ENCODE results near the gene SNAI1.
"Not testable (repeated sequence)": the region's sequence is repeated elsewhere in the genome, so short reads cannot be mapped to it uniquely, and the experiment has no call there.

The SNAI1 gene
- total RNA-seq, result 0 to 9.9 (median 0.30) reads per million in 18 experiments

DNA sequence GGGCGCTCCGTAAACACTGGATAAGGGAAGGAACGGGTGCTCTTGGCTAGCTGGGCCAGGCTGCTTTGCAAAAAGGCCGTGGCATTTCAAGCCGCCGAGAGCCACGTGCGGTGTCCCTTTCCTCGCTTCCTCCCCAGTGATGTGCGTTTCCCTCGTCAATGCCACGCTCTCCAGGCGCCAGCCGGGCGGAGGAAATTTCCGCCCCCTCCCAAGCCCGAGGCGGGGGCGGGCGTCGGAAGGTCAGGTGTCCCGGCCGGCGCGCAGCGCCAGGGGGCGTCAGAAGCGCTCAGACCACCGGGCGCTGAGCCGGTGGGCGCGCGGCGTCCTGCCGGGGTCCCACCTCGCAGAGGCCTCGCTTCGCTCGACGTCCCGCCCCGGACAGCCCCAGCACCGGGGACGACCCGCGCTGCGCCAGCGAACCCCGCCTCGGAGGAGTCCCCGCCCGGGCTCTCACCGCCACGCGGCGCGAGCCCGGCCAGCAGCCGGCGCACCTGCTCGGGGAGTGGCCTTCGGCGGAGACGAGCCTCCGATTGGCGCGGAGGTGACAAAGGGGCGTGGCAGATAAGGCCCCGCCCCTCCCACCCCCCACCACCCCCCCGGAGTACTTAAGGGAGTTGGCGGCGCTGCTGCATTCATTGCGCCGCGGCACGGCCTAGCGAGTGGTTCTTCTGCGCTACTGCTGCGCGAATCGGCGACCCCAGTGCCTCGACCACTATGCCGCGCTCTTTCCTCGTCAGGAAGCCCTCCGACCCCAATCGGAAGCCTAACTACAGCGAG, at the start of gene SNAI1:
SNAI1 (plus strand) TSS at position 635 of the 777 bp plus-strand sequence; CDS start at position 715, 80 bp downstream.
- peak; percentile 42 to 80 for DNase-seq

DNA sequence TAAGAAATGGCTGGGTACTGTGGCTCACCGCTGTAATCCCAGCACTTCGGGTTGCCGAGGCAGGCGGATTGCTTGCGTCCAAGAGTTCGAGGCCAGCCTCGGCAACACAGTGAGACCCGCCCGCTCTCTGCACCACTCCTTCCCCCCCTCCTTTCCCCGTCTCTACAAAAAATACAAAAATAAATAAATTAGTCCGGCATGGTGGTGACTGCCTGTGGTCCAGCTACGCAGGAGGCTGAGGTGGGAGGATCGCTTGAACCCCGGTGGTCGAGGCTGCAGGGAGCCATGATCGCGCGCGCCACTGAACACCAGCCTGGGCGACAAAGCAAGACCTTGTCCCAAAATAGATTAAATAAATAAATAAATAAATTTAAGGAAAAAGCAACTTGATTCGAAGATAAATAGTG, 47.0 kb upstream of the SNAI1 start:
- DNase-seq, result no peak

GRCh38 chr20:49936153-49937026, 46.4 kb upstream of the SNAI1 start, which contains the start of gene RNF114:
TSS of gene RNF114 (plus strand) at chr20:49936397. CDS start at chr20:49936413, 16 bp downstream.
- peak; percentile 92 to 95 for DNase-seq

- peak; percentile 38 to 40 for DNase-seq
Measured at GRCh38 chr20:49937027-49937929, 45.5 kb upstream of the SNAI1 start.

DNA sequence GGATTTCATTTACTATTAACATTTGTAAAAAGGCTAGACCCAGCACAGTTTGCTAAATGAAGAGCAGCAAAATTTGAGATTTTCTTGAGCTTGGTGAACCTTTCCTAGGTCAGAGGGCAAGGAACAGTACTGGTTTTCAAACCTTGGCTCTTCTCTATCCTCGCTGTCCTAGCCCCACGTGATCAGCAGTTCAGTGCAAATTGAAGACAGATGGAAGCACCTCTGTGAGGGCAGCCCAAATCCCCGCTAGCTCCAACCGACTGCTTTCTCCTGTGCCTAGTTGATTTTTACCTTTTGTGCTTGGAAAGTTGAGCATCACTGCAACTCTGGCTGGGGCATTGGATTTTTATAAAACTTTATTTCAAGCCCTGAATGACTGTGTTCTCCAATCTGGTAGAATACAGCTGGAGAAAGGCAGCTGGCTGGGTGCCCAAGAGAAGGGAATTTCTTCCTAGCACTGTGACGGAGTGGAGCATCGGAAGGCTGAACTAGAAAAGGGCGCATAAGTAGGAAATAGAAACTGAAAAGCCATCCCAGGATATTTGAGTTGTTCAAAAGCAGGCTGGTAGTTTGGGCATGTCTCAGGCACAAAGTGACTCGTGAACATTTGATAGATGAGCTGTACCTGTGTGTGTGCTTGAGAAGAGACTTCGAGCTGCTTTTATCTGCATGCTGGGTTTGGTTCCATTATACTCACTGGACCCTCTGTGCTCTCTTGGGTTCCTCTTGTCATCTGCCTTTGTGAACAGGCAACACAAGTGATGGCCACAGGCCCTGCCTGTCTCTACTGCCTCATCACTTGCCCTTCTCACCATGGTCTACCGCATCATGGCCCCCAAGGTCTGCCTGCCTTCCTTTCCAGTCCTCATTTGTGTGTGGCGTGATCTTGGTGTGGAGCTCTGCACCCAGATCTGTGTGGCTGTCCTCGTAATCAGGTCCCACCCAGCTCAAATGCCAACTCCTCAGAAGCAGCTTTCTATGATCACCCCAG, 44.3 kb upstream of the SNAI1 start:
- DNase-seq, result no peak

- DNase-seq, result no peak
Measured at GRCh38 chr20:49941456-49941855, 41.3 kb upstream of the SNAI1 start.

- DNase-seq, result no peak
Measured at GRCh38 chr20:49942303-49942702, 40.5 kb upstream of the SNAI1 start.

DNA sequence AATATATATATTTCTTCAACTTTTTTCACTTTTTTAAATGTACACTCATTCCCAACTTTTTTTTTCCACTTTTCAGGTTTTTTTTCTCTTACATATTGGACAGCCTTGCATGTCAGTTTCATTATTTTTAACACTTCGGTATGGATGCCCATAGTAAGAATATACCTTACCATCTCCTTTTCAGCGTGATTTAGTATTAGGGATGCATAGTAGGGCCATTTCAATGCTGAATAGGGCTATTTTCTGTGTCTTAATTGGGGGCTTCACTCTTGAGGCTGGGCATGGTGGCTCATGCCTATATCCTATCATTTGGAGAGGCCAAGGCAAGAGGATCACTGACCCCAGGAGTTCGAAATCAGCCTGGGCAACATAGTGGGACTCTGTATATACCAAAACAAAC, 39.8 kb upstream of the SNAI1 start:
- no peak for DNase-seq

DNA sequence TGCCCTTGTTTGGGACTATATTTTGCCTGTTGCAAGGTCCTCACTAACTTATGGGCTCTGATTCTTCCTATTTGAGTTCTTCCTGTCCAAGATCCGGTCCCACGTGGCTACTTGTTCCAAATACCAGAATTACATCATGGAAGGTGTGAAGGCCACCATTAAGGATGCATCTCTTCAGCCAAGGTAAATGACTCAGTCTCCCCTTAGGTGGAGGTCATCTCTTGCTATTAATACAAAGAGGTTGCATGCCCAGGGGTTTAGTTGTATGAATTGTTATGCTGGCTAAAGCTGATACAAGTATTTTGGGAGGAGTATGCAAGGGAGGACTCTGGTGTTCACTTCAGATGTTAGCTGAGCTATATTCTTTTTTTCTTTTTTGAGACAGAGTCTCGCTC, 37.5 kb upstream of the SNAI1 start:
- DNase-seq, result no peak

DNA sequence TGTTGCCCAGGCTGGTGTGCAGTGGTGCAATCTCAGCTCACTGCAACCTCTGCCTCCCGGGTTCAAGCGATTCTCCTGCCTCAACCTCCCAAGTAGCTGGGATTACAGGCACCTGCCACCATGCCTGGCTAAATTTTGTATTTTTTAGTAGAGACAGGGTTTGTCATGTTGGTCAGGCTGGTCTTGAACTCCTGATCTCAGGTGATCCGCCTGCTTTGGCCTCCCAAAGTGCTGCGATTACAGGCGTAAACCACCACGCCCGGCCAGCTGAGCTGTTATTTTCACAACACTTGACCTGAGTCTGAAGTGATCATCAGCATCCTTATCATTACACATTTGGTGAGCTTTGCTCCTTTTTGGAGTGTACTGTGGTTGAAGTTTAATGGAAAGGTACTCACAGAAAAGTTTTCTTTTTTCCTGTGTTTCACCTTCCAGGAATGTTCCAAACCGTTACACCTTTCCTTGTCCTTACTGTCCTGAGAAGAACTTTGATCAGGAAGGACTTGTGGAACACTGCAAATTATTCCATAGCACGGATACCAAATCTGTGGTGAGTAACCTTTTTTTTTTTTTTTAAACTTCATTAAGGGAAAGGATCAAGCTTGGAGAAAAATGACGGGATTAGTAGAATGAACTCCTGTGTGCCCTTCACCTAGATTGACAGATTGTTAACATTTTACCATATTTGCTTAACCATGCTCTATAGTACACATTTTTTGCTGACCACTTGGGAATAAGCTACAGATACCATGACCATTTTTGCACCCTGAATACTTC, 36.9 kb upstream of the SNAI1 start:
- DNase-seq, result no peak

- no peak for DNase-seq
Measured at GRCh38 chr20:49948178-49948577, 34.6 kb upstream of the SNAI1 start.

- peak in 1 of 2 donors; percentile 11 for DNase-seq
Measured at GRCh38 chr20:49948809-49949507, 33.8 kb upstream of the SNAI1 start.

DNA sequence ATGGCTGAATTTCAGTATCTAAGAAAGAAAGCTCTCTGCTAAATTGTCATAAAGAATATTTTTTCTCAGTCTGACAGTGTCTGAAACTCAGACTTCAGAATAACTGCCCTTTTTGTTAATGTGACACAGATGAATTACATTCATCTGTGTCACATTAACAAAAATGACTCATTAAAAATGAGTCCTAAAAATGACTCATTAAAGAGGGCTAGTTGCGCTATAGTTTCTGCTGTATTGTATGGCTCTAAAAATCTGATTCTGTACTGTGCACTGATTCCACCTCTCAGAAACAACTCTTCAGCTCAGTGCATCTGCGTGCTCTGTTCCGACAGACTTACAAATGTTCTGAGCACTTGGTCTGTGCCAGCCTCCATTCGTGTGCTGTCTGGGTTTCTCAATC, 31.6 kb upstream of the SNAI1 start:
- DNase-seq, result no peak

GRCh38 chr20:49955167-49955566, 27.6 kb upstream of the SNAI1 start:
- DNase-seq, result no peak

DNA sequence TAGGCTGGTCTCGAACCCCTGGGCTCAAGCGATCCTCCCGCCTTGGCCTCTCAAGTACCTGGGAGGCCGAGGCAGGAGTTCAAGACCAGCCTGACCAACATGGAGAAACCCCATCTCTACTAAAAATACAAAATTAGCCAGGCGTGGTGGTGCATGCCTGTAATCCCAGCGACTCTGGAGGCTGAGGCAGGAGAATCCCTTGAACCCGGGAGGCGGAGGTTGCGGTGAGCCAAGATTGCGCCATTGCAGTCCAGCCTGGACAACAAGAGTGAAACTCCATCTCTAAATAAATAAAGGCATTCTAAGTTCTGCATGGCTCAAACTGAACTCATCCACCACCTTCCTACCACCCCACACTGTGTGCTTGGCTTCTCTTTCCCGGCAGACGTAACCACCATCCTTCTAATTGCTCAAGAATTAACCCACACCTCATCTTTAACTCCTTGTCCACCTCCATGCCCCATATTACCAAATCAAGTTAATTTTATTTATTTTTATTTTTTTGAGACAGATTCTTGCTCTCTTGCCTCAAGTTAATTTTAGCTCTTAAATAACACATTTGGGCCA, 26.9 kb upstream of the SNAI1 start:
- not testable (repeated sequence) for DNase-seq

GRCh38 chr20:49956689-49957088, 26.1 kb upstream of the SNAI1 start:
- DNase-seq, result no peak

DNA sequence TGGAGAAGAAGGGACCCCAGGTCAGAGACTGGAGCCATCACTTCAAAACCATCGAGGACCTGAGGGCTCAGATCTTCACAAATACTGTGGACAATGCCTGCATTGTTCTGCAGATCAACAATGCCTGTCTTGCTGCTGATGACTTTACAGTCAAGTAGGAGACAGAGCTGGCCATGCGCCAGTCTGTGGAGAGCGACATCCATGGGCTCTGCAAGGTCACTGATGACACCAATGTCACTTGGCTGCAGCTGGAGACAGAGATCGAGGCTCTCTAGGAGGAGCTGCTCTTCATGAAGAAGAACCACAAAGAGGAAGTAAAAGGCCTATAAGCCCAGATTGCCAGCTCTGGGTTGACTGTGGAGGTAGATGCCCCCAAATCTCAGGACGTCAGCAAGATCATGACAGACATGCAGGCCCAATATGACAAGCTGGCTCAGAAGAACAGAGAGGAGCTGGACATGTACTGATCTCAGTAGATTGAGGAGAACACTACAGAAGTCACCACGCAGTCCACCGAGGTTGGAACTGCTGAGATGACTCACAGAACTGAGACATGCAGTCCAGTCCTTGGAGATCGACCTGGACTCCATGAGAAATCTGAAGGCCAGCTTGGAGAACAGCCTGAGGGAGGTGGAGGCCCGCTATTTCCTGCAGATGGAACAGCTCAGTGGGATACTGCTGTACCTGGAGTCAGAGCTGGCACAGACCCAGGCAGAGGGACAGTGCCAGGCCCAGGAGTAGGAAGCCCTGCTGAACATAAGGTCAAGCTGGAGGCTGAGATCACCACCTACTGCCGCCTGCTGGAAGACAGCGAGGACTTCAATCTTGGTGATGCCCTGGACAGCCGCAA, 25.5 kb upstream of the SNAI1 start:
- DNase-seq, result peak; percentile 24 to 63

DNA sequence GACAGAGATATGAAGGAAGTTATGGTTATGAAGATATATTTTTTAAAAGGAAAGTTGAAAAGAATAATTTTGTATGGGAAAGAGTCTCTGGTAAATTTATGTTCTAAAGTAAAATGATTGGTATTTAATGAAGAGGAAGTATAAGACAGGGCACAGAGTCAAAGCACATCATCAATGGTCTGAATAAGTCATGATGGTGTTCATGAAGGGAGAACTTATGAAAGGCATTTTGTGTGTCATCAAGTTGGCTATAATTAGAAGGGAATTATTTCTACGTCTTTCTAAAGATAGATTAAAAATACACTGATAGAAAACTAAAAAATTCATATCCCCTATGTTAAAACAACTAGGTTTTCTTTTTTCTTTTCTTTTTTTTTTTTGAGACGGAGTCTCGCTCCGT, 21.4 kb upstream of the SNAI1 start:
- no peak for DNase-seq
